Stimulated activated CD4-positive, alpha-beta T cell treated with anti-CD3 and anti-CD28 coated beads, Interleukin-2, amount 100 ng/mL, for 48 hours (primary cell): ENCODE results near the gene FSTL4.

Experiments
- DNase-seq, 2 donors: peaks; one replicate each; pipeline ENCODE4 v3.0.0-alpha.2; 2020

Gene FSTL4

DNA sequence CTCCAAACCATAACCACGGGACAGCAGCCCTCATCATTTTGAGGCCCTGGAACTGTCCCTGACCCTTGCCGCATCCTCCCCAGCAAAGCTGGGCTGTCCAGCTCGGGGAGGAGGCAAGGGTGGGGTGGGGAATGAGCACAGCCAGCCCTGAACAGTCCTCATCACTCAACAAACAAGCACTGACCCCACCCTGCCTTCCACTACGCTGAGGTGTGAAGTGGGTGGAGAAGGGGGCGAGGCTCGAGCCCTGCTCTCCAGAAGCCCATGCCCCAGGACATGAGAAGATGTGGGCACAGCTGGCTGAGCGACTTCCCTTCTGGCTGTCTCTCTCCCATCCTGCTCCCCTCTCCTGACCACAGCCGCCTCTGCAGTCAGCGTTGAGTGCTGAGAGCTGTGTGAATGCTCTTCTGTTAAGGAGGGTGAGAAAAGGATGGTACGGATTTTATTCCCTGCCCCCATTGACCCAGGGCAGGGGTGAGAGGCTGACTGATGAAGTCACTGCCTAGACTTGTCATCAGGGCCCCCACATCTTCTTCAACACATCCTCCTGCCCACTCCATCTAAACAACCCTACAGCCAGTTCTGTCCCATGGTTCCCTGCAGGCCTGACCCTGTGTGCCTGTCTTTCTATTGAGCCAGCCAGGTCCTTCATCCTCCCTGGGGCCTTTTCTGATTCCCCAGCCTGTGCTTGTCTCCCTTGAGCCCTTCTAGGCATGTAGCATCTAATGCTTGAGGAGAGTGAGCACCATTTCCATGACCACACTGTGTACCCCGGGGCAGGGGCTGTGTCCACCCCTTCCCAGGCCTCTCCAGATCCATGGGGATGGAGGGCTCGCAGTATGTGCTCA, 276.0 kb downstream of the FSTL4 start:
- no peak for DNase-seq

GRCh38 chr5:133334796-133335639, 277.3 kb downstream of the FSTL4 start:
- DNase-seq, result no peak

GRCh38 chr5:133333326-133334150, 278.8 kb downstream of the FSTL4 start:
- no peak for DNase-seq

DNA sequence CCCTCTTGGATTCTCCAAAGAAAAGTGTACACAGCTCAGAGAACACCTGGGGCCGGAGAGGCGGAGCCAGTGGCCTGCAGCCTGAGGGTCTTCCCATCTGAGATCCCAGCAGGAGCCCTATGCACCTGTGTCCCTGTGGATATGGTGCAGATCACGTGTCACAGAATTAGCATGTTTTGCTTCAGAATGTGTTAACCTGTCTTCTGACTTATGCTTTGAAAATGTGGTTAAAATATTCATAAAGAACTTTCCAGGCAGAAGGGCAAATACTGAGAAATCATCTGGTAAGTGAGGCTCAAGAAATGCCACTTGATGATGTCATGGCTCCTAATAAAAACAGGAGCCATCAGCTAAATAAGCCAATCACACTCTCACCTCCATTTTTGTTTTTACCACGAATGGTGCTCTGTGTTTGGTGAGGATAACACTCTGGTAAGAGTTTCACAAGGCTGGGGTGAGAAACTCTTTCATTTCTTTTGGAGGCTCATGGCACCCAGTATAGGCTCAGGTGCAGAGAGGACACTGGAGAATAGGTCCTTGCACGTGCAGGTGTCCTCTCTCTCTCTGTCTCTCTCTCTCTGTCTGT, 279.8 kb downstream of the FSTL4 start:
- DNase-seq, result no peak

DNA sequence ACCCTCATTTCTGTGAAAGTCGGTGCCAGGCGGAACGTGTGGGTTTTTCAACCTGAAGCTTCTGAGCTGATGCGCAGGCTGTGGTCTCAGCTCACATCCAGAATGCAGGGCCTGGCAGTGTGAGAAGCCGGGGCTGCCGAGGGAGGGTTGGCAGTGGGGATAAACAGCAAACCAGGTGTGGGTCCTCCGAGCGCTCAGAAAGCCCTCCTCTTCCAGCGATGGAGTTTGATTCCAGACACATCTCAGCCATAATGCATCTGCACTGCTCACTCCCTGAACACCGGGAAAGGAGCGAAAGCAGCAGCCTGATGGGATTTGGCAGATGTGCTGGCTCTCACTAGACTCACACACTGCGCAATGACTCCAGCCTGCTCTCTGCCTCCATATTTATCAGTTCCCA, 280.4 kb downstream of the FSTL4 start:
- DNase-seq, result no peak

GRCh38 chr5:133330956-133331355, 281.4 kb downstream of the FSTL4 start:
- DNase-seq, result no peak

- DNase-seq, result no peak
Observed at GRCh38 chr5:133328800-133329199, 283.5 kb downstream of the FSTL4 start.

DNA sequence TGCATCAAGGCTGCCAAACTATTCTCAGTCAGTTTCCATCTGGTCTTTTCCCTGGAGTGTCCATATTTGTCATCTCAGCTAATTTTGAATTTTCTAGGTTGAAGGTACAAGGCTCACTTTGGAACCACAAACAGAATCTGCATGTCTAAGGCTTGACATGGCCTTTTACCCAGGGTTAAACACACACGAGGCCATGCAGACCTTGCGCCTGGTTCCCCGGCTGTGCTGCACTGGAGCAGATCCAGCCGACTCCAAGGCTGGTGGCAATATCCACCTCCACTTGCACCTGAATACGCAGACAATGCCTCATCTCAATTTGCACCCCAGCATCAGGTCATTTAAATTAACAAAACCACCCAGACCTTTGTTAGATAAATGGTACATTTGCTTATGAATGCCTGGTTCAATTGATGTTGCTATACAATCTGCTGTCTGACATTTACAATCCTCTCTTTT, 284.4 kb downstream of the FSTL4 start:
- DNase-seq, result no peak

DNA sequence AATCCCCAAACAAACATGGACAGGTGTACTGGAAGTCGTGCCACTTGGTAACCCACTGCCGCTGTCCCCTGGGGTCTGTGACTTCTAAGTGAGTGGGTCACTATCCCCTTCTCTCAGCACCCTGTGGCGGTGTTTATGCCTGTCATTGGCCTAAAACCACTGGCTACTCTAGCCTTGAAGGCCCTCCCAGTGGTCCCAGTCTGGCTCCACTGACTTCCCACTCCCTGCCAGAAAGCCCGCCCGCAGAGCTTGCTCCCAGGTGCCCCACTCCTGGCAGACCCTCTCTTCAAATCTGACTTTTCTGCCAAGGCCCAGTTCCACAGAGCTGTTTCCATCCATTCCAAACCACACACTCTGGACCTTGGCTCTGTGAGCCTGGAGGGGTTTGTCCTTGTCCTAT, 286.0 kb downstream of the FSTL4 start:
- no peak for DNase-seq

DNA sequence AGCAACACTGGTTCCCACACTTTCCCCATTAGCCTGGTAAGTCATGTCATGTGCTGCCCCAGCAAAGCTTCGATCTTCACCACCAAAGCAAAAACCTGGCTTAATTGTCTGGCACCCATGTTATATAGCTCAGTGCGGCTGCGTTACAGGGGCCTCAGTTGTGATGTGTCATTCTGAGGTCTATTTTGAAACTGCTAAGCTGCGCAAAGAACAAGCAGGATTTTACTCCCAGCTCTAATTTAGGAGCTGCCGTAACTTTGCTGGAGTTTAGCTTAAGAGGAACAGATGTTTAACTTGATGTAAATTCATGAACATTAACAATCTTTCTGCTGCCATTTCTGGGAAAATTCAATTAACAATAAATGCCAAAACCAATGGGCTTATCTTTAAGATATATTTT, 286.5 kb downstream of the FSTL4 start:
- DNase-seq, result no peak

GRCh38 chr5:133324926-133325325, 287.4 kb downstream of the FSTL4 start:
- DNase-seq, result no peak

DNA sequence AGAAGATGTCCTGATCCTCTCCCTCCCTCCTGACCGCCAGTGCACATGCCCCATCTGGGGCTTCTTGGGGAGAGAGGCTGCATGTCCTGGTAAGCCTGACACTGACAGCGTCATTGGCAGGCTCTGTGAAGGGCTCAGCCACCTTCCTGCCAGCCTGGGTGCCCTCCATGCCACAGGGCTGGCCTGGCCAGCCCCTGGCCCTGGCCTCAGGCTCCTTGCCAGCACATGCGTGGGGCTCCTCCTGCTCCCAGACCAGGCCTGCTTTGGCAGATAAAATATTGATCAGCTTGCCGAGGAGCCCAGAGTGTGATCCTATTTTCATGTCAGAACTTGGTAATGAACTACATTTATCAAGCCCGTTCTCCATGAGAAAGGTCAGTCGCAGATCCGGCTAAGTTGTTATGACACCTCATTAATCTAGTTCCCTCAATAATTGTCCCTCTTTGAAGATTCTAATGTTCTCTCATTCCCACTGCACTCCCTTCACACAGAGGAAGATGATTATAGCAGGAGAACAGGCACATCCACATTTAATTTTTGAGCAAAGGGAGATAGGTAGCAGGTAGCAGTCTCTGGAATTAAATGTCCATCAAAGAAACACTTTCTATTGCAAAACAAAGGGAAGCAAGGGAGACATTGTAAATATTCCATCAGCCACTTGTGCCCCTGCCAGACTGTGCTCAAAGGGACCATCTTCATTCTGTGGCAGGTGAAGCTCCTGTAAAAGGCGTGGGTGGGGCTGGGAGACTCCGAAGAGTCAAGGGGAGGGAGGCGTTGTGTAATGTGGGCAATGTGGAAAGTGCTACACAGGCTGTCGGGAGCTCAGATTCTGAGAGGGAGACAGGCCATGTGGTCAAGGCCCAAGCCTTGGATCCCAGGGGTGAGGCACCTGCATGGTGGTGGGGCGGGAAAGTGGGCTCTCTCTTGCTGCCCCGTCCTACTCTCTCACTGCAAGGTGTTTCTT, 288.6 kb downstream of the FSTL4 start:
- DNase-seq, result no peak

DNA sequence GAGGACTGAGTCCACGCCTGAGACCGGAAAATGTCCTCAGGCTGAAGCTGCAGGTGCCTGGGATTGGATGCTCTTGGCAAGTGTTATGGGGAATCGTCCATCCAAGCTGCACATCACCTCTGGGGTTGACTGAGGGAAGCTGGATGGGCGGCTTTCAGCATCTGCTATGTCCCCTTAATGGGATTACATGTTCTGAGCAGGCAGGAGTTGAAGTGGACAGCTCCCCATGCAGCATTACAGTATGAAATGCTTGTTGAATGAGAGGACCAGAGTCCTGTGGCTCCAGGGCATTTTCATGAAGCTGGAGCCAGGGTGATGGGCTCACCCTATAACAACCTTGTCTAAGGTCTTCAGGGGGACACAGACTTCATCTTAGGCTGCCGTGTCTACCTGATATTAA, 289.6 kb downstream of the FSTL4 start:
- DNase-seq, result no peak

- peak; percentile 27 to 42 for DNase-seq
Observed at GRCh38 chr5:133321833-133322420, 290.4 kb downstream of the FSTL4 start.

- DNase-seq, result no peak
Observed at GRCh38 chr5:133321286-133321832, 291.0 kb downstream of the FSTL4 start.

DNA sequence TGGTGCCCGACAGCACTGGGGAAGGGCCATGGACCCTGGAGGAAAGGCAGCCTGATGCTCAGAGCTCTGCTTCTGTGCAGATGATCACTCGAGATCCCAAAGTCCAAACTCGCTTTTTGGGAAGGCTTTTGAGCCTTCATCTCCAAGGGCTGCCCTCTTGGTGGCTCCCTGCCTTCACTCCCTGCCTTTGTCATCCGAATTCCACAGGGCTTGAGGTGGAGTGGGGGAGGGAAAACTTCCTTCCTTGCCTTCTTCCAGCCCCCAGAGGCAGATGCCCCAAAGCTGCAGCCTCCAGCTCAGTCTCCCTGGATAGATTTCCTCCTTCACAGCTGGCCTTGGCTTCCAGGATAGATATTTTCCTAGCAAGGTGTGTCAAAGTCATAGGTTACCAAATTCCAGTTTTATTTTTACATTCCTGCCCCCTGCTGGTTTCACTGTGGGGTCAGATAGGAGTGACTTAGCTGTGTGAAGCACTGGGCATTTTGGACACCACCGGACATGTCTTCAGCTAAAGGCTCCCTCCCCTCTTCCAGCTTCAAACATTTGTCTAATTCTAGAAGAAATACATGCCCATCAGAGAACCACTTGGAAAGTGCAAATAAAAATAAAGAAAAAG, 292.3 kb downstream of the FSTL4 start:
- DNase-seq, result no peak

GRCh38 chr5:133319244-133319643, 293.1 kb downstream of the FSTL4 start:
- DNase-seq, result no peak

DNA sequence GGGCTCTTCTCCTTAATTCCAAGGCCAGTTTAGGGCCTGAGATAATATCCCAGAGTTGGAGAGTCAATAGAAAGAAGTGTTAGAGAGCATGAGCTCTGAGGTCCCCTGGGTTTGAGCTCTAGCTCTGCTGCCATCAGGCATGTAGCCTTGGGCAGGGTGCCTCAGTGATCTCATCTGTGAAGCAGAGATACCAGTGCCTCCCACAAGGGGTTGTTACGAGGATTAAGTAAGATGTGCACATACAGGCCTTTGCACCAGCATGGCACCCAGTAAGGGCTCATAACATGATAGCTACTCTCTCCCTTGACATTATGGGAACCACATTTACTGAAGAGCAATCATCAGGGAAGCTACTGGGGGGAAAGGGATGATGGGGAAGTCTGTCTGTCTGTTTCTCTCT, 294.8 kb downstream of the FSTL4 start:
- DNase-seq, result no peak

- no peak for DNase-seq
Observed at GRCh38 chr5:133316346-133317343, 295.7 kb downstream of the FSTL4 start.
